ENCODE data around the gene ODF2. TPM values are rescaled to one million over a fixed set of nuclear protein-coding genes. Genes with fewer than 3 reads are reported as not detected.

ODF2 gene
- total and polyA plus RNA-seq, 2 of the 13 experiments (the other 11 are each of a cell fraction or from before 2014, with no cell fraction given), result 9.8 to 31.3 TPM

- TF ChIP-seq ZFY (CRISPR knock-in tag; IDR thresholded peaks at IDR 0.05) (0 out of 2 replicates have a peak, but pooled peaks have one; percentile 24), TARDBP (CRISPR knock-in tag; IDR thresholded peaks at IDR 0.05) (peak; percentile 46; the same call in 1 of the 2 replicates), ZNF143 (CRISPR knock-in tag; IDR thresholded peaks at IDR 0.05) (no peak)
These were observed 36.5 kb upstream of the ODF2 start (continued) for GRCh38 chr9:128419061-128419925.

- intact Hi-C loops (cut with micrococcal nuclease; ENCODE audit: unreplicated experiment) (loop anchor here (2.0 kb wide), 2 partner anchors 19 to 57 kb away; no protein-coding TSS in a partner anchor), in situ Hi-C loops (cut with HindIII; ENCODE audit: extremely low pct_ligation_motif_present, low pct_unique_long_range_greater_than_20kb) (no loop called here)
- H3K4me3 ChIP-seq (replicated peaks in 1 of 3; ENCODE audit: insufficient read depth in 1 of 3, low read depth in 2 of 3, low read length in 3 of 3), result peak overlapping the region; percentile 85 to 92 (median 91)
- H2AFZ ChIP-seq (ENCODE audit: low read length), result no peak overlapping the region
- 0% methylated on average over 1 of the region's 59 CpGs for WGBS (ENCODE audit: low lambda C conversion rate)
- peak overlapping the region; percentile 60; the same call in 1 of the 2 replicates for H3K9ac ChIP-seq (ENCODE audit: insufficient read depth, low read depth, low read length)
- peak overlapping the region; percentile 84 for H3K4me2 ChIP-seq (ENCODE audit: low read depth, low read length)
- no peaks in the 10 kb centered on the region for H3K9me3 ChIP-seq (ENCODE audit: low read length)
- ChIA-PET POLR2A (interaction anchor here (0.6 to 2.5 kb wide), 9 partner anchors 9 to 144 kb away, joined by 3 to 19 read pairs (median 3); partner anchors contain the start of genes GOLGA2, SWI5 and URM1), CTCF (ENCODE audit: low intra/inter-chr PET ratio, low total read pairs) (no interaction called here)
- H3K27me3 ChIP-seq (ENCODE audit: control insufficient read depth in 1 of 2, insufficient read depth in 2 of 2, low read length in 2 of 2), result peaks cover 4 to 8% of the 10 kb centered on the region in 2 experiments; a peak in 3 of 5 replicates
- peaks cover 26% of the 10 kb centered on the region for H3K4me1 ChIP-seq (ENCODE audit: insufficient read depth, low read length)
- DNase-seq (ENCODE audit: low spot score) (peak; percentile 39), ATAC-seq (peak; percentile 84), FAIRE-seq (no peak)
- H4K20me1 ChIP-seq (ENCODE audit: insufficient read depth, low read length), result no peaks in the 10 kb centered on the region
- no peaks in the 10 kb centered on the region for H3K79me2 ChIP-seq (ENCODE audit: insufficient read depth, low read length)
- BruUV-seq (replicated peaks), result no TSS peak
- H3K36me3 ChIP-seq (replicated peaks in 1 of 2; ENCODE audit: control insufficient read depth in 1 of 2, insufficient read depth in 2 of 2, low read length in 2 of 2), result no peaks in the 10 kb centered on the region
- H3K27ac ChIP-seq (ENCODE audit: extremely low read length, insufficient read depth, low read length), result no peak overlapping the region
- TF ChIP-seq RAD21 (CRISPR knock-in tag; IDR thresholded peaks at IDR 0.05) (peak; percentile 35; the same call in 1 of the 2 replicates), THRA (CRISPR knock-in tag; IDR thresholded peaks at IDR 0.05; ENCODE audit: borderline replicate concordance) (0 out of 2 replicates have a peak, but pooled peaks have one; percentile 9), ZNF263 (CRISPR knock-in tag; IDR thresholded peaks at IDR 0.05) (0 out of 2 replicates have a peak, but pooled peaks have one; percentile 40), DMAP1 (CRISPR knock-in tag; IDR thresholded peaks at IDR 0.05) (no peak), KLF16 (CRISPR knock-in tag; IDR thresholded peaks at IDR 0.05) (peak in 1 of 2 experiments; percentile 49; a peak in 1 of 4 replicates), ZGPAT (CRISPR knock-in tag; IDR thresholded peaks at IDR 0.05) (peak; percentile 44; the same call in 1 of the 2 replicates), ISL2 (CRISPR knock-in tag; IDR thresholded peaks at IDR 0.05) (0 out of 2 replicates have a peak, but pooled peaks have one; percentile 24), ZNF503 (CRISPR knock-in tag; IDR thresholded peaks at IDR 0.05) (0 out of 2 replicates have a peak, but pooled peaks have one; percentile 35), NRL (CRISPR knock-in tag; IDR thresholded peaks at IDR 0.05; ENCODE audit: borderline replicate concordance) (0 out of 2 replicates have a peak, but pooled peaks have one; percentile 54), BCL3 (CRISPR knock-in tag; IDR thresholded peaks at IDR 0.05) (peak; percentile 91), ZNF563 (CRISPR knock-in tag; IDR thresholded peaks at IDR 0.05) (no peak), ZMYM3 (CRISPR knock-in tag; IDR thresholded peaks at IDR 0.05) (no peak)
These were observed 35.7 kb upstream of the ODF2 start for GRCh38 chr9:128420060-128420650.

Data from HepG2 (cell line).